MCF 10A (cell line): Measurements from ENCODE around the gene ICAM4. TPM values are rescaled to one million over a fixed set of nuclear protein-coding genes. Genes with fewer than 3 reads are reported as not detected.
"Not testable (repeated sequence)": the region's sequence is repeated elsewhere in the genome, so short reads cannot be mapped to it uniquely, and the experiment has no call there.

Experiments
- BruUV-seq: library from RNA; stranded (reverse); fragments of 400-500 nt; replicated peaks from 2 replicates; lab custom pipeline; 2021; lab: Mats Ljungman, UMichigan
- CTCF ChIA-PET: fragments of 300-600 bp; sonication (Branson Sonifier 250); formaldehyde crosslinking; extraction: SDS; loops from one replicate; lab custom pipeline; 2021; ENCODE audit warnings: antibody characterized with exemption, inconsistent platforms; lab: Yijun Ruan, JAX
- POLR2A ChIA-PET: fragments of 300-600, 350-650 bp; sonication (Branson Sonifier 250); formaldehyde crosslinking; extraction: SDS; loops from one replicate; lab custom pipeline; 2020; ENCODE audit warnings: antibody characterized with exemption, inconsistent platforms; lab: Yijun Ruan, JAX
- DNase-seq: peaks from one replicate; pipeline ENCODE4 v3.0.0-alpha.2; 2018; ENCODE audit not compliant: unreplicated experiment
- H3K27ac Mint-ChIP-seq: one replicate; pipeline ENCODE4 v1.8.0; 2022; ENCODE audit warnings: mild to moderate bottlenecking, low read depth, mixed read lengths; ENCODE audit not compliant: unreplicated experiment
- H3K27me3 Mint-ChIP-seq: one replicate; pipeline ENCODE4 v1.8.0; 2022; ENCODE audit warnings: mixed read lengths; ENCODE audit not compliant: insufficient read depth, unreplicated experiment
- H3K36me3 Mint-ChIP-seq: one replicate; pipeline ENCODE4 v1.8.0; 2022; ENCODE audit warnings: mild to moderate bottlenecking, moderate library complexity, mixed read lengths; ENCODE audit not compliant: insufficient read depth, unreplicated experiment
- H3K4me1 Mint-ChIP-seq: one replicate; pipeline ENCODE4 v1.8.0; 2022; ENCODE audit warnings: mixed read lengths; ENCODE audit not compliant: insufficient read depth, unreplicated experiment
- H3K4me3 Mint-ChIP-seq: one replicate; pipeline ENCODE4 v1.8.0; 2022; ENCODE audit warnings: mild to moderate bottlenecking, moderate library complexity, mixed read lengths; ENCODE audit not compliant: unreplicated experiment
- H3K9me3 Mint-ChIP-seq: one replicate; pipeline ENCODE4 v1.8.0; 2022; ENCODE audit warnings: mixed read lengths; ENCODE audit not compliant: unreplicated experiment
- intact Hi-C: fragments of 100-400 bp; cut with micrococcal nuclease; formaldehyde crosslinking; loops from 2 replicates; pipeline ENCODE4 v1.14.1; 2022
- total RNA-seq: library from RNA; stranded (reverse); gene quantifications from 2 replicates; pipeline ENCODE4 v1.2.3, GENCODE V29; 2022
- TF ChIP-seq, protein P1 (sequence below): fragments of 200-600 bp; IDR thresholded peaks from one replicate; pipeline ENCODE4 v1.8.0; 2022; ENCODE audit warnings: antibody characterized with exemption, mild to moderate bottlenecking; ENCODE audit not compliant: unreplicated experiment

ICAM4 gene
- total RNA-seq, 1 experiment from 2014 or later: not detected

GRCh38 chr19:10277795-10278589 is 8.8 kb upstream of the ICAM4 start:
- H3K27me3 Mint-ChIP-seq: no peaks in the 10 kb centered on the region
- H3K4me3 Mint-ChIP-seq: no peak overlapping the region
- intact Hi-C loops: no loop called here
- TF ChIP-seq, protein P1, sequence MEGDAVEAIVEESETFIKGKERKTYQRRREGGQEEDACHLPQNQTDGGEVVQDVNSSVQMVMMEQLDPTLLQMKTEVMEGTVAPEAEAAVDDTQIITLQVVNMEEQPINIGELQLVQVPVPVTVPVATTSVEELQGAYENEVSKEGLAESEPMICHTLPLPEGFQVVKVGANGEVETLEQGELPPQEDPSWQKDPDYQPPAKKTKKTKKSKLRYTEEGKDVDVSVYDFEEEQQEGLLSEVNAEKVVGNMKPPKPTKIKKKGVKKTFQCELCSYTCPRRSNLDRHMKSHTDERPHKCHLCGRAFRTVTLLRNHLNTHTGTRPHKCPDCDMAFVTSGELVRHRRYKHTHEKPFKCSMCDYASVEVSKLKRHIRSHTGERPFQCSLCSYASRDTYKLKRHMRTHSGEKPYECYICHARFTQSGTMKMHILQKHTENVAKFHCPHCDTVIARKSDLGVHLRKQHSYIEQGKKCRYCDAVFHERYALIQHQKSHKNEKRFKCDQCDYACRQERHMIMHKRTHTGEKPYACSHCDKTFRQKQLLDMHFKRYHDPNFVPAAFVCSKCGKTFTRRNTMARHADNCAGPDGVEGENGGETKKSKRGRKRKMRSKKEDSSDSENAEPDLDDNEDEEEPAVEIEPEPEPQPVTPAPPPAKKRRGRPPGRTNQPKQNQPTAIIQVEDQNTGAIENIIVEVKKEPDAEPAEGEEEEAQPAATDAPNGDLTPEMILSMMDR: no peak
- DNase-seq: no peak
- no peaks in the 10 kb centered on the region for H3K9me3 Mint-ChIP-seq
- BruUV-seq: no TSS peak
- POLR2A ChIA-PET: interaction anchor here (1.0 kb wide), 1 partner anchor 19 kb away, joined by 3 read pairs; no protein-coding TSS in a partner anchor
- peaks cover 5% of the 10 kb centered on the region for H3K4me1 Mint-ChIP-seq
- CTCF ChIA-PET: interaction anchor here (0.5 to 1.5 kb wide), 4 partner anchors 28 to 195 kb away, joined by 3 to 5 read pairs (median 4); no protein-coding TSS in a partner anchor
- H3K36me3 Mint-ChIP-seq: peaks cover 29% of the 10 kb centered on the region
- no peak overlapping the region for H3K27ac Mint-ChIP-seq

DNA sequence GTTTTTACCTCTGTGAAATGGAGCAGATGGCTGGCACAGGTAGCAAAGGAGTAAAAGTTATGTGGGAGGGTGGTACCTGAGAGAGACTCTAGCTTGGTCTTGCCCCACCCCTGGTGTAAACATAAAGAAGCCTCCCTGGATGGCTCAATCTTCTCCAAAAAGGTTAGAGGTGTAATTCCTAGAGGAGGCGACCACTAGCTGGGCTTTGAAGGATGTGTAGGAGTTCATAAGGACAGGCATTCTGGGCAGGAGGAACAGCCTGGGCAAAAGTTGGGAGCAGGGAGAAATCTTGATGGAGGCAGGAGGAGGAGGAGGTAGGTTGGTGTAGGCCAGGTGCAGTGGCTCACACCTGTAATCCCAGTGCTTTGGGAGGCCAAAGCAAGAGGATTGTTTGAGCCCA is 7.8 kb upstream of the ICAM4 start:
- no peaks in the 10 kb centered on the region for H3K9me3 Mint-ChIP-seq
- H3K36me3 Mint-ChIP-seq: peaks cover 29% of the 10 kb centered on the region
- CTCF ChIA-PET: interaction anchor here (0.8 to 2.1 kb wide), 5 partner anchors 9 to 128 kb away, joined by 3 to 13 read pairs (median 4); partner anchors contain the start of gene ICAM1

GRCh38 chr19:10279737-10280442 is 6.9 kb upstream of the ICAM4 start:
- H3K27me3 Mint-ChIP-seq: no peaks in the 10 kb centered on the region
- peaks cover 8% of the 10 kb centered on the region for H3K4me1 Mint-ChIP-seq
- DNase-seq: no peak
- H3K36me3 Mint-ChIP-seq: peaks cover 22% of the 10 kb centered on the region
- H3K27ac Mint-ChIP-seq: no peak overlapping the region
- TF ChIP-seq, protein P1: no peak
- H3K4me3 Mint-ChIP-seq: no peak overlapping the region
- no TSS peak for BruUV-seq
- intact Hi-C loops: no loop called here
- ChIA-PET POLR2A (interaction anchor here (0.7 kb wide), 1 partner anchor 36 kb away, joined by 3 read pairs; no protein-coding TSS in a partner anchor), CTCF (interaction anchor here (0.6 to 2.1 kb wide), 7 partner anchors 9 to 344 kb away, joined by 3 to 13 read pairs (median 4); partner anchors contain the start of gene ICAM1)
- no peaks in the 10 kb centered on the region for H3K9me3 Mint-ChIP-seq

More for the DNA sequence above, 7.8 kb upstream of the ICAM4 start:
- DNase-seq: no peak
- Mint-ChIP-seq H3K27me3 (no peaks in the 10 kb centered on the region), H3K4me1 (peaks cover 8% of the 10 kb centered on the region), H3K4me3 (no peak overlapping the region), H3K27ac (no peak overlapping the region)
- TF ChIP-seq, protein P1: no peak
- POLR2A ChIA-PET: interaction anchor here (0.7 to 1.0 kb wide), 2 partner anchors 20 to 37 kb away, joined by 3 read pairs; no protein-coding TSS in a partner anchor
- intact Hi-C loops: no loop called here
- no TSS peak for BruUV-seq

DNA sequence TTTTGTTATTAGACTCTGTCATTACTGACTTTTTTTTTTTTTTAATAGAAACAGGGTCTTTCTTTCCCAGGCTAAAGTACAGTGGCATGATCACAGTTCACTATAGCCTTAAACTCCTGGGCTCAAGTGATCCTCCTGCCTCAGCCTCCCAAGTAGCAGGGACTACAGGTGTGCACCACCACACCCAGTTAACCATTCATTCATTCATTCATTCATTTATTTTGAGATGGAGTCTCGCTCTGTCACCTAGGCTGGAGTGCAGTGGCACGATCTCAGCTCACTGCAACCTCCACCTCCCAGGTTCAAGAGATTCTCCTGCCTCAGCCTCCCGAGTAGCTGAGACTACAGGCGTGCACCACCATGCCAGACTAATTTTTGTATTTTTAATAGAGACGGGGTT is 4.7 kb upstream of the ICAM4 start:
- H3K4me3 Mint-ChIP-seq, BruUV-seq, H3K9me3 Mint-ChIP-seq, H3K27ac Mint-ChIP-seq, intact Hi-C loops, POLR2A ChIA-PET, H3K27me3 Mint-ChIP-seq, DNase-seq: not testable (repeated sequence)
- Mint-ChIP-seq H3K36me3 (peaks cover 18% of the 10 kb centered on the region), H3K4me1 (peaks cover 23% of the 10 kb centered on the region)
- CTCF ChIA-PET: interaction anchor here (0.5 to 0.6 kb wide), 2 partner anchors 53 to 122 kb away, joined by 3 read pairs; no protein-coding TSS in a partner anchor
